ENCODE measurements around the gene SUN1.
"Not testable (repeated sequence)": the region's sequence is repeated elsewhere in the genome, so short reads cannot be mapped to it uniquely, and the experiment has no call there.

The SUN1 gene

DNA sequence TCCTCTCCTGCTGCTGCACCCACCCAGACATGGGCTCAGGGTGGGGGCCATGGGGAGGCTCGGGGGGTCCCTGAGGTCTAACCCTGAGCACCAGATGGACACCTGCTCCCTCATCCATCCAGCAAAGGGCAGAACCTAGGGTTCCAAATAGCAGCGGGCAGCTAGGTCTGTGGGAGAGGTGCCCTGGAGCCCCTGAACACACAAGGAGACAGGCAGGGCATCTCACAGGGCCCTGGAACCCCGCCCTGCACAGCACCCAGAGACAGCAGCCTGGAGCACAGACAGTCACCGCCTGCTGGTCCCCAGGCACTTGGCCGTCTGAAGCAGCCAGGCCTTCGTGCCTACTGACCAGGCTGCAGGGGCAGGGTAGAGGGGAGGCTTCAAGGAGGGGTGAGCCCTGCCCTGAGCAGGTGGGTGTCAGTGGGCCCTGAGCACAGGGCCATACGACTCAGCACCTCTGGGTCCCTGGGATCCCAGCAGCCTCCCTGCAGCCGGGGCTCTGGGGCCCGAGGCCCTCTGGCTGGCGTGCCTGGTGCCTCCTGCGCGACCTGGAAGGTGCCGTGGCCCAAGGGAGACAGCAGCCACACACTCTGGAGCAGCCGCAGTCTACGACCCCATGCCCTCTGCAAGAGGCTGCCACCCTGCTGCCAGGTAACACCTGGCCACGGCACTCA lies 82.4 kb downstream of the SUN1 start:
- in situ Hi-C loops (cut with HindIII; ENCODE audit: low sequenced_read_pairs), result no loop called here

DNA sequence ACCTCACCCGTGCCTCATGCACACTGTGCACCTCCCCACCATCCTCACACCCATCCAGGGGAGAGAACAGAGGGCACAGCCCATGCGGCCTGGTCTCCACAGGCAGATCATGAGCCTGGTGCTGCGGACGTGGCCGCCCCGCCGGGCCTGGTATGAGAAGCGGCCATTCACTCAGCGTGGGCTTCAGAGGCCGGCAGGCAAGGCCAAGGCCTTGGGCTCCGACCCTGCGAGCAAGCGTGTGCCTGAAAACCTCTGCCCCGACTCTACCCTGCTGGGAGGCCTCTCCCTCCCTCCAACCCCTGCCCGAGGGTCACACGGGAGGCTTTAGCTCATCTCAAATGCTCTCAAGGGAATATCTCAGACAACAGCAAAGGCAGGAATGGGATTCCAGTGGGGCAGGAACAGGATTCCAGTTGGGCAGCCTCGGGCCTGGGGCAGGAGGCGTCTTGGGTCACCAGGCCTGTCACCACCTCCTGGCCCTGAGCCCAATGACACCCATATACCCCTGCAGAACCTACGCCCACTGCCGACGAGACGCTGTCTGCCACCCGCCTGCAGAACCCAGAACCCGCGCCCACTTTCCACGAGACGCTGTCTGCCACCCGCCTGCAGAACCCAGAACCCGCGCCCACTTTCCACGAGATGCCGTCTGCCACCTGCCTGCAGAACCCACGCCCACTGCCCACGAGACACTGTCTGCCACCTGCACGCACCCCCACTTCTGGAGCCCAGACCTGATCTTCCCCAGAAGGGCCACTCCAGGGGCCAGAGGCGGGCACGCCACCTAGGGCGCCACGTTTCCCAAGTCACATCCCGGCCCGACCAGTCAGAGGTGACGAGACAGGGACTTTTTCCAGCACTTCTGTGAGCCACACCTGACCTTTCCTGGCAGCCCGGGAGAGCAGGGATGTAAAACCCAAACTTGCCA lies 83.3 kb downstream of the SUN1 start:
- in situ Hi-C loops (cut with HindIII; ENCODE audit: low sequenced_read_pairs), result no loop called here

DNA sequence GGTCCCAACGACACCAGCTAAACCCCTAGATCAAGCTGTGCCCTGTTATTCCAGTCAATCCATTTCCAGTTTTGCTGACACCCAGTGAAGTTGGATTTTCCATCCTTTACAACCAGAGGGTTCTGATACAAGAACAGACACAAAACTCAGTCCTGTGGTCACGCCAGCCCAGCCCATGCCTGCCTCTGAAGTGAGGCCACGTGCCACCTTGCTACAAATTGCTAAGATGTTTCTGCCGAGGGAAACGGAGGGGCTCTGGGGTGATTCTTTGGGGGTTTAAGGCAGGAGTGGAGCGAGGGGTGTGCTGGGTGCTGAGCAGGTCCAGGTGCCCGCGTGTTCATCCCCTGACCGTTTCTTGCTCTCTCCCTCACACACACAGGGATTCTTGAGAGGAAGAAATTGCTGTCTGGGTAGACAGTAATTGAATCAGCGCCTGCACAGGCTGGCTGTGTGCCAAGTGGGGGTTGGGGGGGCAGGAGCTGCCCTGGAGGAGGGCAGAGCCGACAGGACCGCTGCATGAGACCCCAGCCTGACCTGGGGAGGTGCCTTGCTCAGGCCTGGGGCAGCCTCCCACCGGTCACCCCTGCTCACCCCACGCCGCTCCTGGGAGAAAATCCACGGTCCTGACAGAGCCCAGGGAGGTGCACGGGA lies 84.1 kb downstream of the SUN1 start:
- in situ Hi-C loops (cut with HindIII; ENCODE audit: low sequenced_read_pairs), result no loop called here

DNA sequence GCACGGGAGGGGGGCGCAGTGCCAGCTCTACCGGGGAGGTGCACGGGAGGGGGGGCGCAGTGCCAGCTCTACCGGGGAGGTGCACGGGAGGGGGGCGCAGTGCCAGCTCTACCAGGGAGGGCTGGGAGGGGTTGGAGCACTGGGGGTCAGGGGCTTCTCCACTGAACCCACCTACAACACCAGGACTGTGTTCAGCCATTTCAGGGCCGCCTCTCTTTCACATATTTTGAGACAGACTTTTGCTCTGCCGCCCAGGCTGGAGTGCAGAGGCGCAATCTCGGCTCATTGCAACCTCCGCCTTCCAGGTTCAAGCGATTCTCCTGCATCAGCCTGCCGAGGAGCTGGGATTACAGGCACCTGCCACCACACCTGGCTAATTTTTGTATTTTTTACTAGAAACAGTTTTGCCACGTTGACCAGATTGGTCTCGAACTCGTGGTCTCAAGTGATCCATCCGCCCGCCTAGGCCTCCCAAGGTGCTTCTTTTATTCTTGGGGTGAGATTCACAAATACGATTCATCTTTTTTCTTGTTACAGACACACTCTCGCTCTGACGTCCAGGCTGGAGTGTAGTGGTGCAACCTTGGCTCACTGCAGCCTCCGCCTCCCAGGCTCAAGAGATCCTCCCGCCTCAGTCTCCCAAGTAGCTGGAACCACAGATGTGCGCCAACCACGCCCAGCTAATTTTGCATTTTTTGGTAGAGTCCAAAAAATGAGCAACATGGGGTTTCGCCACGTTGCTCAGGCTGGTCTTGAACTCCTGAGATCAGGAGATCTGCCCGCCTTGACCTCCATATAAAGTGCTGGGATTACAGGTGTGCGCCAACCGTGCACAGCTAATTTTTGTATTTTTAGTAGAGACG lies 85.2 kb downstream of the SUN1 start:
- in situ Hi-C loops (cut with HindIII; ENCODE audit: low sequenced_read_pairs), result no loop called here

DNA sequence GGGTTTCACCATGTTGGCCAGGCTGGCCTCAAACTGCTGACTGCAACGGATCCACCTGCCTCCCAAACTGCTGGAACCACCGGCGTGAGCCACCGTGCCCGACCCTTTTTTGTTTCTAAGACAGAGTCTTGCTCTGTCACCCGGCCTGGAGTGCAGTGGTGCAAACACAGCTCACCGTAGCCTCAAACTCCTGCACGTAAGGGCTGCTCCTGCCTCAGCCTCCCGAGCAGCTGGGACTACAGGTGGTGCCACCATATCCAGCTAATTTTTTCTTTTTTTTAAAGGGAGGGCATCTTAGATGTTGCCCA lies 85.8 kb downstream of the SUN1 start:
- in situ Hi-C loops (cut with HindIII; ENCODE audit: low sequenced_read_pairs), result no loop called here

DNA sequence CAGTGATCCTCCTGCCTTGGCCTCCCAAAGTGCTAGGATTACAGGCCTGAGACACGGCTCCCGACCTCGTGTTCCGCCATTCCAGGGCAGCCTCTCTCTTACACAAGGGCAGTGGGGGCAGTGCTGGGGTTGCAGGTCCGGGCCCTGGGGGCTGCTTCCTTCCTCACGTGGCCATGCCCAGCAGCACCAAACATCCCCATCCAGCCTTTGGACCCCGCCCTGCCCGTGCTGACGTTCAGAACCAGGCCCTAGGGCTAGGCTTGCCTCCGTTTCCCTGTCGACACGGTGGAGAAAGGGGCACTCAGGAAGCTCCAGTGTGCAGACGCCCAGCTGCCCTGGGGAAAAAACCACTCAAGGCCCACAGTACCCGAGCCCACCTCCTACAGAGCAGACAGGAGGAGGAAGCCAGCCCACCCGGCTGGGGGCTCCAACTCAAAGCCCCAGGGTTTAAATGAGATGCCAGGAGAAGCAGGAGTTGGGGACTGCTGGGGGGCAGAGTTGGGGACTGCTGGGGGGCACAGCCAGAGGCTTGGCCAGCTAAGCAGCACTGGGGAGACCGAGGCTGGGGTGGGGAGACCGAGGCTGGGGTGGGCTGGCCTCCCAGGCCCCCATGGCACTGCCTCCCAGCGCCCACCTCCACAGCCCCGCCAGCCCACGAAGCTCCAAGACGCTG lies 86.3 kb downstream of the SUN1 start:
- in situ Hi-C loops (cut with HindIII; ENCODE audit: low sequenced_read_pairs), result no loop called here

DNA sequence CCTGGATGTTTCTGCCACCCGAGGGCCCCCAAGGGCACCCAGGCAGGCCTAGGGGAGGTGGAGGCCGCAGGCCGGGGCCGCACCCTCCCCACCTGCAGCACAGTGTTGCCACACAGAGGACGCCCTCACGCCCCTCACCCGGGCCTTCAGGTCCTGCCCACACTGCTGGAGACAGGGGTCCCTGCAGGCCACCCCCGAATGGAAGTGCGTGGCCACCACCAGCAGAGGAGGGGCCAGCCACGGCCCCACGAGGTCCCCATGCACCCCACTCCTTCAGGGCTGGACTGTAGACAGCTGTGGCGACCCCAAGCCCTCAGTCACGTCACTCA lies 86.8 kb downstream of the SUN1 start:
- in situ Hi-C loops (cut with HindIII; ENCODE audit: low sequenced_read_pairs), result no loop called here

DNA sequence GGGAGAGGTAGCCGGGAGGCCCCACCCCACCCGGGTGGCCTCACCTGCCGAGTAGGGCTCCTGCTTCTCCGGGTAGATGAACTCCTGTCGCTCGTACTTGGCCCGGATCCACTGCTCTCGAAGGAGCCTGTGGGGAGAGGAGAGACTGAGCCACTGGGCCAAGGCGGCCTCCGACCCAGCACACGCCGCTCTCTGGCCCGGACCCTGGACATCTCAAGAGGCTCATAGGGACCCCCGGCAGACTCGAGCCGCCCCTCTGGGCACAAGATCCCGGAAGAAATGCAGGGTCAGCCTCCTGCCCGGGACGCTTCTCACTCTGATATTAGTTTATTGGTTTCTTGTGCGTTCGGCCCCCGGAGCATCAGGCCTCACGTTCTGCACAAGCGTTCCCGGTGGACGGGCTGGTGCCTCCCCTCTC lies 87.7 kb downstream of the SUN1 start:
- in situ Hi-C loops (cut with HindIII; ENCODE audit: low sequenced_read_pairs), result no loop called here

DNA sequence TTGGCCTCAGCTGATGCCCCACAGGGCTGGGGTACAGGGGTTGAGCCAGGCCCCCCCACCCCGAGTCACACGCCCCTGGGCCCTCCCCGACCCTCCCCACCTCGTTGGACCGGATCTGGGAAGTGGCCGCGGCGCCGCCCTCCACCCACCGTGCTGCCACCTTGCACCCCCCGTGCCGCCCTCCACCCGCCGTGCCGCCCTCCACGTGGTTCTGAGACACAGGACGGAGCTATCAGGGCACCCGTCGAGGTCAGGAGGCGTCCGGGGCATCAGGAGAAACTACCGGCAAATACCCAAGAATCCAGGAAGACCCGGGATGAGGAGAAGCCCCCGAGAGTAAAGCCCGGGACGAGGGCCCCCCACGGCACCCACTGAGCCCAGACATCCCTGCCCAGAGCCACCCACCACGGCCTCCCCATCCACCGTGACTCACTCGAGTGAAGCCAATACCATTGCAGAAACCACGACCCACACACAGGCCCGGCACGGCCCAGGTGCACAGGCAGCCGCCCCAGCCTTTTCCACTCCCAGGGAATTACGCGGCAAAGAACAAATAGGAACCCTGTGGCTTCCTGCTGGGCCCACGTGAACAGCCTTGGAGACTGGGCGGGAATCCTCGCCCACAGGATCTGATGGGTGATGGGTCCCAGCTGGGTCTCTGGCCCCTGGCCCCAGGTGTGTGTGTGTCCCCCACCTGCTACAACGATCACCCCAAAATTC lies 88.2 kb downstream of the SUN1 start:
- in situ Hi-C loops (cut with HindIII; ENCODE audit: low sequenced_read_pairs), result no loop called here

DNA sequence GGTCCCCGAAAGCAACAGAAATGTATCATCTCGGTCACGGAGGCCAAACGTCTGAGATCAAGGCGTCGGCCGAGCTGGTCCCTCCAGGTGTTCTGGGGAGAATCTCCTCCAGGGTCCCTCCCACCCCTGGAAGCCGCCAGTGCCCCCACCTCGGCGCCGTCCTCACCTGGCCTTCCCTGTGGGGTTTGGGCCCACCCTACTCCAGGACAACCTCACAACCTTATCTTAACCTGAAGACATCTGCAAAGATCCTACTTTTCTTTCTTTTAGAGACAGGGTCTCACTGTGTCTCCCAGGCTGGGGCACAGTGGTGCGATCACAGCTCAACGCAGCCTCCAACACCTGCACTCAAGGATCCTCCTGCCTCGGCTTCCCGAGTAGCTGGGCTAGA lies 88.8 kb downstream of the SUN1 start:
- in situ Hi-C loops (cut with HindIII; ENCODE audit: low sequenced_read_pairs), result no loop called here

DNA sequence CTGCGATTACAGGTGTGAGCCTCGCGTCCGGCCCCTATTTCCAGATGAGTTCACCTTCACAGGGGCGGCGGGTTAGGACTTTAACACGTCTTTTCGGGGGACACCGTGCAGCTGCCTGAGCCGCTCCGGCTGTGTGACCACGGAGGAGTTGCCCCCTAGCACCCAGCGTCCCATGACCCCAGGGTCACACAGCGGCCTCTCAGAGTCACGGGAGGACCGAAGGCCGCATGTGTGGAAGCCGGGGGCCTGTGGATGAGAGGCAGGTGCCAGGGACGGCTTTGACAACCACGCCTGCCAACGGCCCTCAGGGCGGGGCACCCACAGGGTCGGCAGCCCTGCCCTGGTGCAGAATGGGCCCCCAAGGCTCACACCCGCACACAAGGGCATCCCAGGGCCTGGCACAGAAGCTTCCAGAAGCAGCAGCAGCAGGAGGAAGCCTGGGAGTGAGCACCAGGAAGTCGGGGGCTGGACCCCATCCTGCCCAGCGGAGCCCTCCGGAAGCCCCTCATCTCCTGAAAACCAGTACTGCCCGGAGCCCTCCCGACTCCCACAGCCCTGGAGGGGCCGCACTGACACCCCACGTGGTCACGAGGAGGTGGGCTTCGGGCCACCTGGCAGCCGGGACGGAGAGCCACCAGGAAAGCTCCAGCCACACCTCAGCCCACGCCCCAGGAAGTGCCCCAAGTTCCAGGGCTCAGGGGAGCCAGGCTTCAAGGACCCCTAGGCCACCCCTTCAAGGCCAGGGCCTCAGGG lies 89.5 kb downstream of the SUN1 start:
- in situ Hi-C loops (cut with HindIII; ENCODE audit: low sequenced_read_pairs), result no loop called here

DNA sequence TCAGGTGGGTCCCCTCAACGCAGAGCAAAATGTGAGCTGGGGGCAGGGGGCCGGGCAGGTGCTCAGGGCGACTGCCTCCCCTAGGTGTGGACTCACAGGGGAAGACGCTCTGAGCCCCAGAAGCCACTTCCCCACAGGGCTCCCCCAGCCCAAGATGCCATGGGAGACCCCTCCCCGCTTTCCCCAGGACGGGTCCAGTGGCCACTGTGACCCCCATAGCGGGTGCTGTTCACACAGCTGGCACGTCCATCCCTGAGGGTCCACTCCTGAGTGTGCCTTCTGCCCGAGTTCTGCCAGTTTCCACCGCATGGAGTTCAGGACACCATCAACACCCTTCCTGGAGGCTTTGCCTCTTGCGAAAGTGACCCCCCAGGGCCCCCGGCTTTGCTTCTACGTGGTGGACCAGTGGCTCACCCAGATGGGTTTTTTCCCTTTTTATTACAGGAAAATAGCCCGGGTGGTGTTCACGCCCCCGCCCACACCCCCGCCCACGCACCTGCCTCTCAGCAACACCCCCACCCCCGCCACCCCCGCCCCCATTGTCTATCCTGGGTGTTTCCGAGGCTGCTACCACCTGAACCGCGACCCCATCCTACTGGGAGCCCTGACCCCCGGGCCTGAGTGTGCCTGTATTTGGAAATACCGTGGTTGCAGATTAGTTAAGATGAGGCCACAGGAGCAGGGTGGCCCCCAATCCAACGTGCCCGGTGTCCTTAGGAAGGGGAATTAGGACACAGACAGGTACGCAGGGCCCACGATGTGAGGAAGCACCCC lies 90.2 kb downstream of the SUN1 start:
- in situ Hi-C loops (cut with HindIII; ENCODE audit: low sequenced_read_pairs), result no loop called here

DNA sequence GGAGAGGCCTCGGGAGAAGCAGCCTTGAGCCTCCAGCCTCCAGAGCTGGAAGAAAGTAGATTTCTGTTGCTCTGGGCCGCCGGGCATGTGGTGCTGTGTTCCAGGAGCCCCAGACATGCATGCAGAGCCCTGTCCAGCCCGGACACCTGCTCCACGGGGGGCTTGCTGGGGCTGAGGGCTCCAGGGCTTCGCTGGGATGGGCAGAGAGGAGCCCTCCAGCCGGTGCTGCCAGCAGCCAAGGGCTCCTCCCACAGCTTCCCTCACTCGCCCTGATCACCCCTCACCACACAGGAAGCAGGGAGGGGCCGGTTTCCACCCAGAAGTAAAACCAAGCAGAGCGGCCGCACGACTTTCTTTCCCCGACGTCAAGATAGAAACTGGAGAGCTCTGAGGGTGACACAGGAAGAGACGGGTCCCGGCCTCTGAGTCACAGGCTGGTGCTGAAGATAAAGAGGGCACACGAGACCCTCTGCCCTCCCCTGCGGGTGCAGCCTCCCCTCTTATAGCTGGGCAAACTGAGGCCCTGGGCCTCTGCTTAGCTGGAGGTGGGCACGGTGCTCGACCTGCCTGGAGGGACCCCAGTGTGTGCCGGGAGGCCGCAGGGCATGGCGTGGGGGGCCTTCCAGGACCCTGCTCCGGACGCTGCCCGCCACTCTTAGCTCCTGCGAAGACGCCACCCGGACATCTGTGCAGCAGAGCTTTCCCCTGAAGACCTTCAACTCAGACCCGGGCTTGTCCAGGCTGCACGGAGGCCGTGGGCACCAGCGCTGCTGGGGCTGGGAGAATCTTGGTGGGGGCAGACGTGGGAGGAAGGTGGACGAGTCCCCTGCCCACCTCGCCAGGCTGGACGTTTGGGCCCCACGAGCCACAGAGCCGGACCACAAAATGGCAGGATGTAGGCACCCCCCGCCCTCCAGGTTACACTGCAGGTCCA lies 91.1 kb downstream of the SUN1 start:
- in situ Hi-C loops (cut with HindIII; ENCODE audit: low sequenced_read_pairs), result no loop called here

DNA sequence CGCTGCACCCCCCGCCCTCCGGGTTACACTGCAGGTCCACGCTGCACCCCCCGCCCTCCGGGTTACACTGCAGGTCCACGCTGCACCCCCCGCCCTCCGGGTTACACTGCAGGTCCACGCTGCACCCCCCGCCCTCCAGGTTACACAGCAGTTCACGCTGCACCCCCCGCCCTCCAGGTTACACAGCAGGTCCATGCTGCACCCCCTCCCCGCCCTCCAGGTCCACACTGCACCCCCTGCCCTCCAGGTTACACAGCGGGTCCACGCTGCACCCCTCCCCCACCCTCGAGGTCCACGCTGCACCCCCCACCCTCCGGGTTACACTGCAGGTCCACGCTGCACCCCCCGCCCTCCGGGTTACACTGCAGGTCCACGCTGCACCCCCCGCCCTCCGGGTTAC lies 91.8 kb downstream of the SUN1 start:
- in situ Hi-C loops (cut with HindIII; ENCODE audit: low sequenced_read_pairs), result not testable (repeated sequence)

Data from endothelial cell of hepatic sinusoid (primary cell).